IMR-90 (cell line): ENCODE results near the gene TMEM63A. TPM values are rescaled to one million over a fixed set of nuclear protein-coding genes. Genes with fewer than 3 reads are reported as not detected.

Experiments
- ATAC-seq: fragments of 200-7000 bp; cut with Tn5 transposase; 2 replicates; pipeline ENCODE4 v1.9.1; 2020; ENCODE audit warnings: low read depth, mild to moderate bottlenecking, moderate library complexity
- BruUV-seq: library from RNA; stranded (reverse); fragments of 400-500 nt; replicated peaks from 2 replicates; lab custom pipeline; 2021; lab: Mats Ljungman, UMichigan
- CTCF ChIA-PET: fragments of 300-600 bp; formaldehyde crosslinking; extraction: SDS; loops from one replicate; lab custom pipeline; 2021; ENCODE audit warnings: antibody characterized with exemption; lab: Yijun Ruan, JAX
- POLR2A ChIA-PET: fragments of 300-600 bp; sonication (Branson Sonifier 250); formaldehyde crosslinking; loops from one replicate; lab custom pipeline; 2022; ENCODE audit warnings: antibody characterized with exemption; ENCODE audit not compliant: unreplicated experiment; lab: Charles Lee
- DNase-seq: peaks from one replicate; pipeline ENCODE4 v3.0.0; 2013
- H2AFZ ChIP-seq: replicated peaks from 2 replicates; pipeline ENCODE3; 2013; ENCODE audit warnings: low read length, mild to moderate bottlenecking; ENCODE audit not compliant: poor library complexity
- H2AK5ac ChIP-seq: 2 replicates; pipeline ENCODE4 v1.6.1; 2013; ENCODE audit warnings: low read depth, low read length, inconsistent platforms
- H2AK9ac ChIP-seq: replicated peaks from 2 replicates; pipeline ENCODE3; 2013; ENCODE audit warnings: mild to moderate bottlenecking, low read depth, low read length, moderate library complexity; ENCODE audit not compliant: poor library complexity
- H2BK120ac ChIP-seq: 2 replicates; pipeline ENCODE4 v1.6.1; 2013; ENCODE audit warnings: low read depth, low read length, inconsistent platforms
- H2BK15ac ChIP-seq: 3 replicates; pipeline ENCODE4 v1.6.1; 2013; ENCODE audit warnings: low read depth, low read length, inconsistent platforms
- H2BK20ac ChIP-seq: 2 replicates; pipeline ENCODE4 v1.6.1; 2013; ENCODE audit warnings: low read depth, mild to moderate bottlenecking, inconsistent platforms, low read length, moderate library complexity
- H2BK5ac ChIP-seq: 2 replicates; pipeline ENCODE4 v1.6.1; 2013; ENCODE audit warnings: mild to moderate bottlenecking, low read depth, low read length, inconsistent platforms; ENCODE audit not compliant: poor library complexity, severe bottlenecking
- H3K14ac ChIP-seq: replicated peaks from 2 replicates; pipeline ENCODE4 v1.6.1; 2013; ENCODE audit warnings: low read depth, low read length, inconsistent platforms
- H3K18ac ChIP-seq: 2 replicates; pipeline ENCODE4 v1.6.1; 2013; ENCODE audit warnings: low read depth, low read length, control low read depth
- H3K23ac ChIP-seq: 2 replicates; pipeline ENCODE4 v1.6.1; 2013; ENCODE audit warnings: low read depth, low read length, inconsistent platforms
- H3K27ac ChIP-seq: 2 replicates; pipeline ENCODE4 v1.5.1; 2013; ENCODE audit warnings: mild to moderate bottlenecking, control low read depth, low read length; ENCODE audit not compliant: insufficient read depth
- H3K27me3 ChIP-seq: 2 replicates; pipeline ENCODE4 v1.6.1; 2013; ENCODE audit warnings: low read length; ENCODE audit not compliant: control insufficient read depth, insufficient read depth
- H3K36me3 ChIP-seq: 2 replicates; pipeline ENCODE4 v1.6.1; 2013; ENCODE audit warnings: low read length, mixed read lengths; ENCODE audit not compliant: control insufficient read depth, insufficient read depth
- H3K4ac ChIP-seq: 2 replicates; pipeline ENCODE4 v1.6.1; 2013; ENCODE audit warnings: low read depth, low read length, inconsistent platforms
- H3K4me1 ChIP-seq: 2 replicates; pipeline ENCODE4 v1.6.1; 2013; ENCODE audit warnings: low read length, mixed read lengths; ENCODE audit not compliant: control insufficient read depth, insufficient read depth
- H3K4me2 ChIP-seq: 2 replicates; pipeline ENCODE4 v1.6.1; 2013; ENCODE audit warnings: low read depth, mild to moderate bottlenecking, control low read depth, low read length, moderate library complexity
- H3K4me3 ChIP-seq: 2 replicates; pipeline ENCODE4 v1.5.1; 2013; ENCODE audit warnings: low read depth, mild to moderate bottlenecking, control low read depth, low read length, moderate library complexity; ENCODE audit not compliant: insufficient read depth
- H3K56ac ChIP-seq: 2 replicates; pipeline ENCODE4 v1.6.1; 2013; ENCODE audit warnings: low read length, inconsistent platforms; ENCODE audit not compliant: insufficient read depth; ENCODE audit errors: extremely low read depth
- H3K79me1 ChIP-seq, 2 experiments: 2 replicates each; pipeline ENCODE4 v1.6.1; 2013; ENCODE audit warnings: low read length in 2 of 2, inconsistent platforms in 1 of 2, low read depth in 1 of 2
- H3K9ac ChIP-seq: 2 replicates; pipeline ENCODE4 v1.6.1; 2013; ENCODE audit warnings: low read depth, low read length, control low read depth
- H3K9me1 ChIP-seq: 2 replicates; pipeline ENCODE4 v1.6.1; 2013; ENCODE audit warnings: low read length, inconsistent platforms; ENCODE audit not compliant: insufficient read depth
- H3K9me3 ChIP-seq: 2 replicates; pipeline ENCODE4 v1.6.1; 2013; ENCODE audit warnings: low read length; ENCODE audit not compliant: control insufficient read depth, insufficient read depth
- H4K20me1 ChIP-seq: 2 replicates; pipeline ENCODE4 v1.6.1; 2013; ENCODE audit warnings: low read length, inconsistent platforms; ENCODE audit not compliant: insufficient read depth
- H4K5ac ChIP-seq: 2 replicates; pipeline ENCODE4 v1.6.1; 2013; ENCODE audit warnings: mild to moderate bottlenecking, low read depth, low read length, control low read depth
- H4K8ac ChIP-seq, 2 experiments: 2 replicates each; pipeline ENCODE4 v1.6.1; 2013; ENCODE audit warnings: low read depth in 2 of 2, low read length in 2 of 2, control low read depth in 1 of 2, inconsistent platforms in 1 of 2
- H4K91ac ChIP-seq: 2 replicates; pipeline ENCODE4 v1.6.1; 2013; ENCODE audit warnings: low read depth, low read length, inconsistent platforms; ENCODE audit not compliant: insufficient read depth
- CEBPB ChIP-seq: IDR thresholded peaks from 2 replicates; pipeline ENCODE4 v1.6.1; 2012; ENCODE audit warnings: low read depth, low read length, improper control_type of control experiment
- CHD1 ChIP-seq: IDR thresholded peaks from 2 replicates; pipeline ENCODE4 v1.6.1; 2012; ENCODE audit warnings: low read depth, low read length, improper control_type of control experiment
- FOS ChIP-seq: fragments of 150-350 bp; IDR thresholded peaks from 2 replicates; pipeline ENCODE4 v1.6.1; 2016; ENCODE audit warnings: low read depth, low read length
- MAFK ChIP-seq: IDR thresholded peaks from 2 replicates; pipeline ENCODE4 v1.6.1; 2012; ENCODE audit warnings: low read depth, low read length, improper control_type of control experiment
- MAZ ChIP-seq: IDR thresholded peaks from 2 replicates; pipeline ENCODE4 v1.6.1; 2012; ENCODE audit warnings: low read depth, mild to moderate bottlenecking, low read length, improper control_type of control experiment, moderate library complexity, borderline replicate concordance
- NFE2L2 ChIP-seq: fragments of 150-350 bp; IDR thresholded peaks from 2 replicates; pipeline ENCODE4 v1.6.1; 2016; ENCODE audit warnings: low read depth, mild to moderate bottlenecking, low read length
- POLR2A ChIP-seq: IDR thresholded peaks from 2 replicates; pipeline ENCODE4 v1.6.1; 2012; ENCODE audit warnings: mild to moderate bottlenecking, low read depth, low read length
- RAD21 ChIP-seq: IDR thresholded peaks from 2 replicates; pipeline ENCODE4 v1.6.1; 2012; ENCODE audit warnings: low read length, improper control_type of control experiment
- RCOR1 ChIP-seq: IDR thresholded peaks from 2 replicates; pipeline ENCODE4 v1.6.1; 2012; ENCODE audit warnings: mild to moderate bottlenecking, low read length, improper control_type of control experiment; ENCODE audit not compliant: insufficient replicate concordance
- RFX5 ChIP-seq: IDR thresholded peaks from 2 replicates; pipeline ENCODE4 v1.8.0; 2012; ENCODE audit warnings: low read depth, mild to moderate bottlenecking, low read length, moderate library complexity
- SMC3 ChIP-seq: fragments of 150-350 bp; IDR thresholded peaks from 2 replicates; pipeline ENCODE4 v1.6.1; 2016; ENCODE audit warnings: low read depth, mild to moderate bottlenecking, antibody characterized with exemption, low read length, moderate library complexity
- WGBS, 2 experiments: methylation state at CpG; one replicate each; pipeline versions ENCODE4 v1.1.5 to v1.1.7; 2013; ENCODE audit warnings: missing lambda C conversion rate in 2 of 2; ENCODE audit not compliant: insufficient read length in 1 of 2; ENCODE audit errors: extremely low coverage in 2 of 2; 5-methylcytosine and 5-hydroxymethylcytosine counted together
- dilution Hi-C: fragments of 300-500 bp; cut with HindIII; formaldehyde crosslinking; loops from one replicate; pipeline ENCODE4 v1.14.3; 2018; ENCODE audit warnings: low sequenced_read_pairs; ENCODE audit not compliant: unreplicated experiment
- in situ Hi-C: fragments of 300-500 bp; cut with MboI; formaldehyde crosslinking; loops from 3 replicates; pipeline ENCODE4 v1.14.3; 2019; ENCODE audit warnings: low sequenced_read_pairs, inconsistent platforms, mixed read lengths
- intact Hi-C: fragments of 100-400 bp; cut with micrococcal nuclease; formaldehyde crosslinking; loops from 2 replicates; pipeline ENCODE4 v1.10.0; 2022
- polyA plus RNA-seq, 3 experiments: library from polyadenylated mRNA; depleted of rRNA; stranded (reverse); fragments of >200 nt; gene quantifications; 2 replicates each; pipeline ENCODE4 v1.2.3, GENCODE V29; 2012; ENCODE audit warnings: low replicate concordance in 1 of 3
- total RNA-seq: library from RNA; depleted of rRNA; stranded (reverse); fragments of >200 nt; gene quantifications from 2 replicates; pipeline ENCODE4 v1.2.3, GENCODE V29; 2012
- TF ChIP-seq, protein P1 (sequence below): conservative IDR thresholded peaks from 2 replicates; pipeline ENCODE4 v1.5.1; 2012; ENCODE audit warnings: mild to moderate bottlenecking, low read depth, low read length, improper control_type of control experiment
- TF ChIP-seq, protein P2 (sequence below): fragments of 150-350 bp; IDR thresholded peaks from 2 replicates; pipeline ENCODE4 v1.6.1; 2017; ENCODE audit warnings: mild to moderate bottlenecking, antibody characterized with exemption, low read length, low read depth
- TF ChIP-seq, protein P3 (sequence below): fragments of 150-350 bp; IDR thresholded peaks from 2 replicates; pipeline ENCODE4 v1.6.1; 2016; ENCODE audit warnings: low read depth, mild to moderate bottlenecking, low read length, moderate library complexity, borderline replicate concordance

Gene TMEM63A
- total and polyA plus RNA-seq, 2 of the 4 experiments (the other 2 are of a cell fraction), result 4.7 to 23.3 TPM

DNA sequence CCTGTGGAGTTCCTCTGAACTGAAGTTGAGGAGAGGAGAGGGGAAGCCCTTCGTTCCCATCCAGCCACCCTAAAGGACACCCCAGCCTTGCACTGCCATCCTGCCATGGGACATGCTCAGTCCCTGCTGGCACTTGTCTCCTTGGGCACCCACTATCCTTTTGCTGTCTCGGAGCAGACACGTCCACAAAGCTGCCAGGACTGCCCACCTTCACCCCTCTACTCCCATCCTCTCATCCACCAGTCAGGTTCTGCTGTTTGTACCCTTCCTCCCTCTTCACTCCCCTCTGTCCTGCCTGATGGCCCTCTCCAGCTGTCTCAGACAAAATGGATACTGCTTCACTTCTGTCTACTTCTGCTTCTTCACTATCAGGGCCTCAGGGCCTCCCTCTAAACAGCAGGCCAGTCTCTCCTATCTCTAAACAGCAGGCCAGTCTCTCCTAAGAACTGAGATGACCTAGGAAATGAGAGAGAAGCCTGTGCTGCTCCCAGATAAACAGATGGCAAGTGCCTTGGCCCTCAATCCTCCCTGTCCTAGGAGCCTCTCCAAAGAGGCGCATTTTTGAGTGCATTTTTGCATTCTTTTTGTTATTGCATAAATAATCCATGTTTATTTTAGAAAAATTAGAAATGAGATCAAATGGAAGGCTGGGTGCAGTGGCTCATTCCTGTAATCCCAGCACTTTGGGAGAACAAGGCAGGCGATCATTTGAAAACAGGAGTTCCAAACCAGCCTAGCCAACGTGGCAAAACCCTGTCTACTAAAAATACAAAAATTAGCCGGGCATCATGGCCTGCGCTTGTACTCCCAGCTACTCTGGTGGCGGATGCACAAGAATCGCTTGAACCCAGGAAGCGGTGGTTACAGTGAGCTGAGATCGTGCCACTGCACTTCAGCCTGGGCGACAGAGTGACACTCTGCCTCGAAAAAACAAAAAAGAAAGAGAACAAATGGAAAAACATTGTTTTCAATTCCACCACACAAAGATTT is 46.3 kb upstream of the TMEM63A start:
- Histone ChIP-seq H3K79me1 (peaks cover 3 to 7% of the 10 kb centered on the region in 2 experiments; a peak in 2 of 4 replicates), H3K9me1 (no peaks in the 10 kb centered on the region; the same call in 1 of the 2 replicates), H3K14ac (no peak overlapping the region), H2BK120ac (no peak overlapping the region), H3K4me2 (no peak overlapping the region), H3K9me3 (no peaks in the 10 kb centered on the region), H2AFZ (peak overlapping the region; percentile 71), H2BK5ac (no peak overlapping the region), H2AK9ac (no peak overlapping the region), H3K4me3 (no peak overlapping the region), H3K27me3 (no peaks in the 10 kb centered on the region), H3K4me1 (no peaks in the 10 kb centered on the region), H3K4ac (no peak overlapping the region), H3K18ac (no peak overlapping the region), H2BK20ac (no peak overlapping the region), H3K9ac (peak overlapping the region; percentile 29; the same call in 1 of the 2 replicates), H3K36me3 (no peaks in the 10 kb centered on the region), H4K5ac (peak overlapping the region; percentile 35; the same call in 1 of the 2 replicates), H4K20me1 (no peaks in the 10 kb centered on the region), H3K27ac (no peak overlapping the region; the same call in 1 of the 2 replicates), H3K56ac (no peak overlapping the region), H2AK5ac (no peak overlapping the region), H4K91ac (no peak overlapping the region), H2BK15ac (no peak overlapping the region), H3K23ac (no peak overlapping the region), H4K8ac (no peak overlapping the region)
- dilution Hi-C loops, result no loop called here
- ATAC-seq, result no peak
- in situ Hi-C loops, result no loop called here
- no TSS peak for BruUV-seq
- WGBS, 2 experiments, result 90% methylated on average over 8 of the region's 14 CpGs; no CpG with 5 or more reads in 1 of the 2 experiments
- TF ChIP-seq RFX5 (no peak), MAZ (no peak), NFE2L2 (no peak), CHD1 (no peak), RAD21 (no peak), MAFK (no peak), CEBPB (no peak), POLR2A (no peak), RCOR1 (no peak), FOS (no peak), SMC3 (no peak)
- TF ChIP-seq, protein P1, sequence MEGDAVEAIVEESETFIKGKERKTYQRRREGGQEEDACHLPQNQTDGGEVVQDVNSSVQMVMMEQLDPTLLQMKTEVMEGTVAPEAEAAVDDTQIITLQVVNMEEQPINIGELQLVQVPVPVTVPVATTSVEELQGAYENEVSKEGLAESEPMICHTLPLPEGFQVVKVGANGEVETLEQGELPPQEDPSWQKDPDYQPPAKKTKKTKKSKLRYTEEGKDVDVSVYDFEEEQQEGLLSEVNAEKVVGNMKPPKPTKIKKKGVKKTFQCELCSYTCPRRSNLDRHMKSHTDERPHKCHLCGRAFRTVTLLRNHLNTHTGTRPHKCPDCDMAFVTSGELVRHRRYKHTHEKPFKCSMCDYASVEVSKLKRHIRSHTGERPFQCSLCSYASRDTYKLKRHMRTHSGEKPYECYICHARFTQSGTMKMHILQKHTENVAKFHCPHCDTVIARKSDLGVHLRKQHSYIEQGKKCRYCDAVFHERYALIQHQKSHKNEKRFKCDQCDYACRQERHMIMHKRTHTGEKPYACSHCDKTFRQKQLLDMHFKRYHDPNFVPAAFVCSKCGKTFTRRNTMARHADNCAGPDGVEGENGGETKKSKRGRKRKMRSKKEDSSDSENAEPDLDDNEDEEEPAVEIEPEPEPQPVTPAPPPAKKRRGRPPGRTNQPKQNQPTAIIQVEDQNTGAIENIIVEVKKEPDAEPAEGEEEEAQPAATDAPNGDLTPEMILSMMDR, result no peak
- TF ChIP-seq, protein P2, sequence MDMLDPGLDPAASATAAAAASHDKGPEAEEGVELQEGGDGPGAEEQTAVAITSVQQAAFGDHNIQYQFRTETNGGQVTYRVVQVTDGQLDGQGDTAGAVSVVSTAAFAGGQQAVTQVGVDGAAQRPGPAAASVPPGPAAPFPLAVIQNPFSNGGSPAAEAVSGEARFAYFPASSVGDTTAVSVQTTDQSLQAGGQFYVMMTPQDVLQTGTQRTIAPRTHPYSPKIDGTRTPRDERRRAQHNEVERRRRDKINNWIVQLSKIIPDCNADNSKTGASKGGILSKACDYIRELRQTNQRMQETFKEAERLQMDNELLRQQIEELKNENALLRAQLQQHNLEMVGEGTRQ, result no peak
- TF ChIP-seq, protein P3, sequence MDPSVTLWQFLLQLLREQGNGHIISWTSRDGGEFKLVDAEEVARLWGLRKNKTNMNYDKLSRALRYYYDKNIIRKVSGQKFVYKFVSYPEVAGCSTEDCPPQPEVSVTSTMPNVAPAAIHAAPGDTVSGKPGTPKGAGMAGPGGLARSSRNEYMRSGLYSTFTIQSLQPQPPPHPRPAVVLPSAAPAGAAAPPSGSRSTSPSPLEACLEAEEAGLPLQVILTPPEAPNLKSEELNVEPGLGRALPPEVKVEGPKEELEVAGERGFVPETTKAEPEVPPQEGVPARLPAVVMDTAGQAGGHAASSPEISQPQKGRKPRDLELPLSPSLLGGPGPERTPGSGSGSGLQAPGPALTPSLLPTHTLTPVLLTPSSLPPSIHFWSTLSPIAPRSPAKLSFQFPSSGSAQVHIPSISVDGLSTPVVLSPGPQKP, result no peak
- no peak for DNase-seq
- ChIA-PET POLR2A (no interaction called here), CTCF (no interaction called here)
- intact Hi-C loops, result no loop called here
